HCT116 (cell line): Measurements from ENCODE around the gene CCER1. TPM values are rescaled to one million over a fixed set of nuclear protein-coding genes. Genes with fewer than 3 reads are reported as not detected.

Experiments
- ATAC-seq: fragments of 200-7000 bp; cut with Tn5 transposase; 2 replicates; pipeline ENCODE4 v1.9.1; 2020; ENCODE audit warnings: mild to moderate bottlenecking, moderate library complexity
- BruUV-seq: library from RNA; stranded (reverse); fragments of 400-500 nt; replicated peaks from 2 replicates; lab custom pipeline; 2021; lab: Mats Ljungman, UMichigan
- CTCF ChIA-PET: fragments of 300-600 bp; sonication (Branson Sonifier 250); formaldehyde crosslinking; loops from one replicate; lab custom pipeline; 2021; ENCODE audit warnings: antibody characterized with exemption; lab: Charles Lee
- POLR2A ChIA-PET: fragments of 300-600, 350-600 bp; sonication (Branson Sonifier 250); formaldehyde crosslinking; loops from one replicate; lab custom pipeline; 2021; ENCODE audit warnings: antibody characterized with exemption; lab: Charles Lee
- RAD21 ChIA-PET, 2 experiments: fragments of 300-600 bp; sonication (Branson Sonifier 250); formaldehyde crosslinking; loops; one replicate each; lab custom pipeline; 2023; ENCODE audit warnings: low total read pairs in 2 of 2; ENCODE audit not compliant: uncharacterized antibody in 2 of 2, unreplicated experiment in 2 of 2, low non-redundant PET in 1 of 2; lab: Charles Lee
- DNase-seq: peaks from one replicate; pipeline ENCODE4 v3.0.0-alpha.2; 2010; ENCODE audit warnings: low read depth, low spot score
- H2AFZ ChIP-seq: fragments of 200-600 bp; shearing (Covaris generic), sonication (generic); 2 replicates; pipeline ENCODE4 v1.6.1; 2017; ENCODE audit warnings: low read depth, mixed run types, mixed read lengths, antibody characterized with exemption, low read length; ENCODE audit not compliant: poor library complexity, severe bottlenecking
- H3K27ac ChIP-seq: 2 replicates; pipeline ENCODE4 v1.5.1; 2012; ENCODE audit warnings: low read depth, low read length
- H3K27me3 ChIP-seq: fragments of 200-600 bp; sonication (generic); 2 replicates; pipeline ENCODE4 v1.6.1; 2016; ENCODE audit warnings: mixed run types, low read length, mixed read lengths; ENCODE audit not compliant: insufficient read depth
- H3K36me3 ChIP-seq, 2 experiments: fragments of 200-500 bp in 1 of 2; fragments of 200-600 bp in 1 of 2; sonication (Bioruptor generic) in 1 of 2; sonication (generic) in 1 of 2; 2 replicates each; pipeline versions ENCODE4 v1.5.1 to v1.6.1; 2014 to 2016; ENCODE audit warnings: low read length in 2 of 2, inconsistent platforms in 1 of 2, mixed read lengths in 1 of 2, mixed run types in 1 of 2; ENCODE audit not compliant: insufficient read depth in 2 of 2, control insufficient read depth in 1 of 2
- H3K4me1 ChIP-seq, 2 experiments: fragments of 200-600 bp in 1 of 2; sonication (generic) in 1 of 2; 2 replicates each; pipeline versions ENCODE4 v1.5.1 to v1.6.1; 2012 to 2017; ENCODE audit warnings: low read length in 2 of 2, inconsistent platforms in 1 of 2, mild to moderate bottlenecking in 1 of 2, mixed read lengths in 1 of 2, mixed run types in 1 of 2, moderate library complexity in 1 of 2; ENCODE audit not compliant: insufficient read depth in 2 of 2, control insufficient read depth in 1 of 2
- H3K4me2 ChIP-seq: fragments of 200-600 bp; sonication (generic); 2 replicates; pipeline ENCODE4 v1.6.1; 2017; ENCODE audit warnings: mixed run types, low read length, mixed read lengths
- H3K4me3 ChIP-seq, 2 experiments: fragments of 200-600 bp in 1 of 2; sonication (generic) in 1 of 2; replicated peaks in 1 of 2; 2 replicates each; pipeline ENCODE4 v1.5.1; 2011 to 2016; ENCODE audit warnings: low read length in 2 of 2, control low read depth in 1 of 2, low read depth in 1 of 2, mild to moderate bottlenecking in 1 of 2, mixed read lengths in 1 of 2, mixed run types in 1 of 2
- H3K79me2 ChIP-seq: fragments of 200-600 bp; sonication (generic); 2 replicates; pipeline ENCODE4 v1.6.1; 2017; ENCODE audit warnings: mild to moderate bottlenecking, mixed run types, low read length, moderate library complexity, mixed read lengths; ENCODE audit not compliant: insufficient read depth
- H3K9ac ChIP-seq: fragments of 200-600 bp; sonication (generic); 2 replicates; pipeline ENCODE4 v1.6.1; 2016; ENCODE audit warnings: low read length, mixed read lengths
- H3K9me2 ChIP-seq: fragments of 200-600 bp; sonication (generic), shearing (Covaris generic); 2 replicates; pipeline ENCODE4 v1.6.1; 2017; ENCODE audit warnings: mixed run types, mild to moderate bottlenecking, moderate library complexity; ENCODE audit not compliant: insufficient read depth
- H3K9me3 ChIP-seq, 2 experiments: fragments of 200-500 bp in 1 of 2; fragments of 200-600 bp in 1 of 2; sonication (Bioruptor generic) in 1 of 2; sonication (generic) in 1 of 2; 2 replicates each; pipeline ENCODE4 v1.6.1; 2014 to 2017; ENCODE audit warnings: low read length in 2 of 2, mixed read lengths in 2 of 2, inconsistent platforms in 1 of 2, low read depth in 1 of 2, mild to moderate bottlenecking in 1 of 2, mixed run types in 1 of 2, moderate library complexity in 1 of 2; ENCODE audit not compliant: control insufficient read depth in 1 of 2, insufficient read depth in 1 of 2
- H4K20me1 ChIP-seq: fragments of 200-600 bp; sonication (generic), shearing (Covaris generic); 2 replicates; pipeline ENCODE4 v1.6.1; 2017; ENCODE audit warnings: mixed run types, mild to moderate bottlenecking, moderate library complexity; ENCODE audit not compliant: insufficient read depth
- ATF3 ChIP-seq: IDR thresholded peaks from 2 replicates; pipeline ENCODE4 v1.6.1; 2012
- CBX3 ChIP-seq: IDR thresholded peaks from 2 replicates; pipeline ENCODE4 v1.6.1; 2012; ENCODE audit warnings: low read depth
- CEBPB ChIP-seq: IDR thresholded peaks from 2 replicates; pipeline ENCODE4 v1.6.1; 2012; ENCODE audit warnings: low read depth
- CTCF ChIP-seq, 3 experiments: fragments of 200-600 bp in 1 of 3; sonication (generic) in 1 of 3; IDR thresholded peaks in 2 of 3; conservative IDR thresholded peaks in 1 of 3; 2 replicates each; pipeline ENCODE4 v1.5.1; 2012 to 2017; ENCODE audit warnings: low read depth in 2 of 3, low read length in 2 of 3, antibody characterized with exemption in 1 of 3, borderline replicate concordance in 1 of 3, control low read depth in 1 of 3, mild to moderate bottlenecking in 1 of 3, mixed read lengths in 1 of 3, mixed run types in 1 of 3, moderate library complexity in 1 of 3; ENCODE audit not compliant: insufficient read depth in 1 of 3
- ELF1 ChIP-seq: IDR thresholded peaks from 2 replicates; pipeline ENCODE4 v1.6.1; 2012; ENCODE audit warnings: low read depth, borderline replicate concordance
- EZH2 ChIP-seq: fragments of 200-600 bp; sonication (generic); IDR thresholded peaks from 2 replicates; pipeline ENCODE4 v1.6.1; 2017; ENCODE audit warnings: antibody characterized with exemption, mixed run types
- EZH2phosphoT487 ChIP-seq: fragments of 200-600 bp; IDR thresholded peaks from 2 replicates; pipeline ENCODE4 v1.6.1; 2018; ENCODE audit warnings: antibody characterized with exemption, borderline replicate concordance
- FOSL1 ChIP-seq: IDR thresholded peaks from 2 replicates; pipeline ENCODE4 v1.6.1; 2012; ENCODE audit warnings: low read depth
- JUND ChIP-seq: IDR thresholded peaks from 2 replicates; pipeline ENCODE4 v1.6.1; 2012
- MAX ChIP-seq: IDR thresholded peaks from 2 replicates; pipeline ENCODE4 v1.6.1; 2012
- POLR2A ChIP-seq: IDR thresholded peaks from 2 replicates; pipeline ENCODE4 v1.7.0; 2011; ENCODE audit warnings: borderline replicate concordance; ENCODE audit not compliant: insufficient read depth, insufficient read length; ENCODE audit errors: extremely low read depth
- POLR2AphosphoS5 ChIP-seq: IDR thresholded peaks from 2 replicates; pipeline ENCODE4 v1.6.1; 2011; ENCODE audit warnings: mild to moderate bottlenecking, low read depth, low read length, moderate library complexity
- RAD21 ChIP-seq: IDR thresholded peaks from 2 replicates; pipeline ENCODE4 v1.6.1; 2012; ENCODE audit warnings: low read depth, mild to moderate bottlenecking
- SIN3A ChIP-seq: IDR thresholded peaks from 2 replicates; pipeline ENCODE4 v1.6.1; 2012; ENCODE audit warnings: low read depth
- SRF ChIP-seq: IDR thresholded peaks from 2 replicates; pipeline ENCODE4 v1.6.1; 2012; ENCODE audit warnings: low read depth
- TCF7L2 ChIP-seq: IDR thresholded peaks from 2 replicates; pipeline ENCODE4 v1.7.0; 2011; ENCODE audit warnings: borderline replicate concordance, inconsistent platforms; ENCODE audit not compliant: insufficient read depth, insufficient read length; ENCODE audit errors: extremely low read depth
- ZBTB33 ChIP-seq: IDR thresholded peaks from 2 replicates; pipeline ENCODE4 v1.6.1; 2011; ENCODE audit warnings: mild to moderate bottlenecking, low read length, moderate library complexity; ENCODE audit not compliant: insufficient replicate concordance; ENCODE audit errors: extremely low read depth
- intact Hi-C: fragments of 100-400 bp; cut with micrococcal nuclease; formaldehyde crosslinking; loops from 2 replicates; pipeline ENCODE4 v1.10.0; 2022
- total RNA-seq: library from RNA; stranded (reverse); gene quantifications from one replicate; pipeline ENCODE4 v1.2.1, GENCODE V29; 2021; ENCODE audit not compliant: unreplicated experiment

The CCER1 gene
- total RNA-seq, 1 experiment from 2014 or later, result not detected

- H3K27ac ChIP-seq, result no peak overlapping the region
- H3K79me2 ChIP-seq, result no peaks in the 10 kb centered on the region
- H3K4me2 ChIP-seq, result no peak overlapping the region
- no peak for ATAC-seq
- no peak overlapping the region for H3K9ac ChIP-seq
- ChIA-PET POLR2A (no interaction called here), RAD21 (no interaction called here), CTCF (interaction anchor here (1.5 kb wide), 1 partner anchor 9 kb away, joined by 3 read pairs; no protein-coding TSS in a partner anchor)
- no peaks in the 10 kb centered on the region for H3K4me1 ChIP-seq
- intact Hi-C loops, result no loop called here
- no peaks in the 10 kb centered on the region for H3K9me2 ChIP-seq
- H3K36me3 ChIP-seq, result no peaks in the 10 kb centered on the region
- no peak overlapping the region for H3K4me3 ChIP-seq
- BruUV-seq, result no TSS peak
- TF ChIP-seq POLR2AphosphoS5 (no peak), CBX3 (no peak), SRF (no peak), TCF7L2 (no peak)
- H4K20me1 ChIP-seq, result no peaks in the 10 kb centered on the region
- no peaks in the 10 kb centered on the region for H3K9me3 ChIP-seq
- H3K27me3 ChIP-seq, result no peaks in the 10 kb centered on the region
- DNase-seq, result no peak
- H2AFZ ChIP-seq, result no peak overlapping the region
Observed at GRCh38 chr12:91003737-91004136, 48.8 kb upstream of the CCER1 start.

GRCh38 chr12:91001306-91001705, 46.3 kb upstream of the CCER1 start:
- H2AFZ ChIP-seq, result no peak overlapping the region
- H3K4me3 ChIP-seq, result no peak overlapping the region
- CTCF ChIA-PET, result no interaction called here
- intact Hi-C loops, result no loop called here
- no TSS peak for BruUV-seq
- no peak overlapping the region for H3K27ac ChIP-seq
- no peaks in the 10 kb centered on the region for H3K9me2 ChIP-seq
- H3K9ac ChIP-seq, result no peak overlapping the region
- no peak overlapping the region for H3K4me2 ChIP-seq
- RAD21 ChIA-PET, result no interaction called here
- DNase-seq, result no peak
- no peaks in the 10 kb centered on the region for H3K4me1 ChIP-seq
- H4K20me1 ChIP-seq, result no peaks in the 10 kb centered on the region
- POLR2A ChIA-PET, result no interaction called here
- no peak for ATAC-seq
- H3K27me3 ChIP-seq, result no peaks in the 10 kb centered on the region
- H3K79me2 ChIP-seq, result no peaks in the 10 kb centered on the region
- no peaks in the 10 kb centered on the region for H3K36me3 ChIP-seq
- no peaks in the 10 kb centered on the region for H3K9me3 ChIP-seq
- TF ChIP-seq ATF3, result no peak
- no peak for TF ChIP-seq FOSL1
- TF ChIP-seq JUND, result no peak
- no peak for TF ChIP-seq MAX
- no peak for TF ChIP-seq POLR2A
- TF ChIP-seq RAD21, result no peak
- TF ChIP-seq SIN3A, result no peak
- no peak for TF ChIP-seq EZH2phosphoT487
- no peak for TF ChIP-seq EZH2
- no peak for TF ChIP-seq ELF1
- no peak for TF ChIP-seq CTCF (IDR thresholded peaks at IDR 0.05 in 2 of 3, conservative IDR thresholded peaks at IDR 0.05 in 1 of 3; ENCODE audit: borderline replicate concordance in 1 of 3, insufficient read depth in 1 of 3, low read depth in 2 of 3, low read length in 2 of 3)
- no peak for TF ChIP-seq ZBTB33
- TF ChIP-seq CEBPB, result no peak
